T-helper 2 cell treated with Interferon-gamma antibody and Interleukin-4, amounts not matched to agents 5 μg/mL and 100 μg/mL, for 36 hours (primary cell): ENCODE results near the gene OSBP2.

Experiments used
- DNase-seq: peaks from one replicate; pipeline ENCODE4 v3.0.0; 2021; ENCODE audit warnings: low spot score
- H3K27ac Mint-ChIP-seq: one replicate; pipeline ENCODE4 v1.8.0; 2021; ENCODE audit warnings: mild to moderate bottlenecking, mixed read lengths
- H3K27me3 Mint-ChIP-seq: one replicate; pipeline ENCODE4 v1.8.0; 2021; ENCODE audit warnings: low read depth, mixed read lengths
- H3K36me3 Mint-ChIP-seq: one replicate; pipeline ENCODE4 v1.8.0; 2021; ENCODE audit warnings: low read depth, mixed read lengths
- H3K4me1 Mint-ChIP-seq: one replicate; pipeline ENCODE4 v1.8.0; 2021; ENCODE audit warnings: low read depth, mixed read lengths
- H3K4me3 Mint-ChIP-seq: one replicate; pipeline ENCODE4 v1.8.0; 2022; ENCODE audit warnings: mild to moderate bottlenecking, moderate library complexity, mixed read lengths
- H3K9me3 Mint-ChIP-seq: one replicate; pipeline ENCODE4 v1.8.0; 2021; ENCODE audit warnings: mixed read lengths

OSBP2 gene

GRCh38 chr22:30923168-30923900 is 228.7 kb downstream of the OSBP2 start:
- H3K36me3 Mint-ChIP-seq, result peaks cover 33% of the 10 kb centered on the region
- DNase-seq, result no peak
- peaks cover 12% of the 10 kb centered on the region for H3K4me1 Mint-ChIP-seq
- peak overlapping the region; percentile 45 for H3K27ac Mint-ChIP-seq
- no peaks in the 10 kb centered on the region for H3K27me3 Mint-ChIP-seq
- no peaks in the 10 kb centered on the region for H3K9me3 Mint-ChIP-seq
- no peak overlapping the region for H3K4me3 Mint-ChIP-seq

DNA sequence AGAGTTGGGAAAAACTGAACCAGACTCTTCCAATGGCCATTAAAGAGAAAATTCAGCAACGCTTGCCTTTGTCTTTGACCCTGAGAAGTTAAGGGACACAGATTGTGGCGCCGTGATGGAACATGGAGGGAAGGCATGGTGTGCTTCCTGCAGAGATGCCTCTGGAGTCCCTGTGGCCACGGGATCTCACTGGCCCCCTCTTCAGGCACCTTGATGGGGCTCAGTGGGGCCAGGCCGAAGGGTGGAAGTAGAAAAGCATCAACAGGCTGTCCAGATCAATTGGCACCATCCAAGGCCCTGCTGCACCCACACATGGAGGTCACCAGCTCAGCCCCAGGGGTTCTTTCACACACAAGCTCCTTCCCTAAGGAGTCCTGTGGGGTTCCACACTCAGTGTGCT is 231.0 kb downstream of the OSBP2 start:
- no peaks in the 10 kb centered on the region for H3K9me3 Mint-ChIP-seq
- no peaks in the 10 kb centered on the region for H3K27me3 Mint-ChIP-seq
- H3K4me3 Mint-ChIP-seq, result no peak overlapping the region
- H3K4me1 Mint-ChIP-seq, result peaks cover 8% of the 10 kb centered on the region
- H3K27ac Mint-ChIP-seq, result no peak overlapping the region
- H3K36me3 Mint-ChIP-seq, result peaks cover 36% of the 10 kb centered on the region
- DNase-seq, result no peak

DNA sequence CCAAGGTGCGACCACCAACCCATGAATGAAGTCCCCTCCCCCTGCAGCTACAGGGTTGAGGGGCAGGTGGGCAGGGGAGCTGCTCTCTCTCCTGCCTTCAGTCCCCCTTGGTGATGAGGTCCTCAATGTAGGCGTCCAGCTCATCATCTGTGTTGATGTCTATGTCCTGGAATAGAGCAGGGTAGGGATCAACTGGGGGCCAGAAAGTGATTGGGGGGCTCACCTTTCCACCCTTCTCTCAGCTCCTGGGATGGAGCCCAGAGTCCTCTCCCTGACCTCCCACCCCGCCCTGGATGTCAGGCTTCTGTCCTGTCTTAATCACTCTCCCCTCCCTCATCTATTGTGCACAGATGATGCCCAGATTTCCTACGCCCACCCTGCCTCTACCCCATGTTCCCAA is 232.0 kb downstream of the OSBP2 start:
- Mint-ChIP-seq H3K27ac (no peak overlapping the region), H3K36me3 (peaks cover 40% of the 10 kb centered on the region), H3K4me3 (no peak overlapping the region), H3K4me1 (peaks cover 2% of the 10 kb centered on the region), H3K9me3 (no peaks in the 10 kb centered on the region), H3K27me3 (no peaks in the 10 kb centered on the region)
- DNase-seq, result no peak

- Mint-ChIP-seq H3K9me3 (no peaks in the 10 kb centered on the region), H3K36me3 (peaks cover 41% of the 10 kb centered on the region), H3K4me1 (no peaks in the 10 kb centered on the region), H3K27me3 (no peaks in the 10 kb centered on the region), H3K27ac (no peak overlapping the region), H3K4me3 (no peak overlapping the region)
- no peak for DNase-seq
Measured at GRCh38 chr22:30927806-30928205, 233.1 kb downstream of the OSBP2 start.

- Mint-ChIP-seq H3K4me3 (no peak overlapping the region), H3K27me3 (no peaks in the 10 kb centered on the region), H3K27ac (no peak overlapping the region), H3K4me1 (no peaks in the 10 kb centered on the region), H3K36me3 (peaks cover 42% of the 10 kb centered on the region), H3K9me3 (no peaks in the 10 kb centered on the region)
- no peak for DNase-seq
Measured at GRCh38 chr22:30928401-30928800, 233.7 kb downstream of the OSBP2 start.

GRCh38 chr22:30930228-30930627 is 235.6 kb downstream of the OSBP2 start:
- no peak for DNase-seq
- Mint-ChIP-seq H3K9me3 (no peaks in the 10 kb centered on the region), H3K4me3 (no peak overlapping the region), H3K27me3 (no peaks in the 10 kb centered on the region), H3K36me3 (peaks cover 50% of the 10 kb centered on the region), H3K4me1 (no peaks in the 10 kb centered on the region), H3K27ac (no peak overlapping the region)

DNA sequence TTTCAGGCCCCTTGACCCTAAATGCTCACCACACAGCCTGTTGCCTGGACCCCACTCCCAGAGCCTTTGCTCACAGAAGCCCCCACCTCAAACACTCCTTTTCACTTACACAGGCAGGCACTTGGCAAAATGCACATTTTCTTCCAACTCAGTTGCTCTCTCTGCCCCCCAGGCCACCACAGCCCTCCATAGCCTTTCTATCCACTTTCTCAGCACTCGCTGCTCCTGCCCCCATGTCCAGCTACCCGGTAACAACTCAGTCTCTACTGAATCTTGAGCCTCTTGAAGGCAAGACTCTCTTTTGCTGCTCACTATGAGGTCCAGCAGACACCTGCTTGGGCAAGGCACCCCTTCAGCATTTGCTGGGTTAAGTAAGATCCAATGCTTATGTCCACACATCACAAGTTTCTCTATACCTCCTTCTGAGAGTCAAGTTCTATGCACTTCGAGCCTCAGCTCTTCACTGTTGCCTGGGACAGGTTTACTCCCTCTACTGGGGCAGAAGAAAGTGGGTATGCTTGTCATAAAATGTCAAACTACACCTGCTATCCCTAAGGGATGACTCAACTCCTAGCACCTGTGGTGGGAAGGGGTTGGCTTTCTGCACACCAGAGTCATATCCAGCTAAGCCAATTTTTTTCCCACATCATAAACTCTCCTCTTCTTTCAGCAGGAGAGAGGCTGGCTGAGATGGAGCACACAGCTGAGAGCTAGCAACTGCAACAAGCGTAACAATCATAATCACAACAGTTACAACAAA is 237.0 kb downstream of the OSBP2 start:
- Mint-ChIP-seq H3K27ac (no peak overlapping the region), H3K36me3 (peaks cover 54% of the 10 kb centered on the region), H3K9me3 (no peaks in the 10 kb centered on the region), H3K27me3 (no peaks in the 10 kb centered on the region), H3K4me1 (no peaks in the 10 kb centered on the region), H3K4me3 (no peak overlapping the region)
- DNase-seq, result no peak

GRCh38 chr22:30932661-30933060 is 238.0 kb downstream of the OSBP2 start:
- Mint-ChIP-seq H3K4me1 (no peaks in the 10 kb centered on the region), H3K27me3 (no peaks in the 10 kb centered on the region), H3K9me3 (no peaks in the 10 kb centered on the region), H3K27ac (no peak overlapping the region), H3K36me3 (peaks cover 50% of the 10 kb centered on the region), H3K4me3 (no peak overlapping the region)
- DNase-seq, result no peak

DNA sequence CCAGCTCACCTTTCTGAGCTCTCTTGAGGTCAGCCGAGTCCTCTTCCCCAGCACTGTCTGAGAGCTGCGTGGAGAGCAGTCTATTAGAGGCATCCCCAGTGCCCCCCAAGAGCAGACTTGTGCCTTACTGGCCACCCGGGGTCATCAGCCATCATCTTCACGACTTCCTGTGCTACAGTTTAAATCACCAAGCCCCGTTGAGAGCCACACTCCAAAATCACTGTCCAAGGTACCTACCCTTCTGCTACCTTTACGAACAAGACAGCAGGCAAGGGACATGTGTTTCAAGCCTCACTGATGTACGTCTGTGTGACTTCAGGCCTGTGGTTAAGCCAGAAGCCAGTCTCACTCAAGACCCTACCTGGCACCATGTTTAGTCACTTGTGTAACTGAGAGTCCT is 238.8 kb downstream of the OSBP2 start:
- no peaks in the 10 kb centered on the region for H3K9me3 Mint-ChIP-seq
- no peak for DNase-seq
- no peaks in the 10 kb centered on the region for H3K4me1 Mint-ChIP-seq
- H3K36me3 Mint-ChIP-seq, result peaks cover 54% of the 10 kb centered on the region
- H3K27ac Mint-ChIP-seq, result no peak overlapping the region
- no peaks in the 10 kb centered on the region for H3K27me3 Mint-ChIP-seq
- no peak overlapping the region for H3K4me3 Mint-ChIP-seq

DNA sequence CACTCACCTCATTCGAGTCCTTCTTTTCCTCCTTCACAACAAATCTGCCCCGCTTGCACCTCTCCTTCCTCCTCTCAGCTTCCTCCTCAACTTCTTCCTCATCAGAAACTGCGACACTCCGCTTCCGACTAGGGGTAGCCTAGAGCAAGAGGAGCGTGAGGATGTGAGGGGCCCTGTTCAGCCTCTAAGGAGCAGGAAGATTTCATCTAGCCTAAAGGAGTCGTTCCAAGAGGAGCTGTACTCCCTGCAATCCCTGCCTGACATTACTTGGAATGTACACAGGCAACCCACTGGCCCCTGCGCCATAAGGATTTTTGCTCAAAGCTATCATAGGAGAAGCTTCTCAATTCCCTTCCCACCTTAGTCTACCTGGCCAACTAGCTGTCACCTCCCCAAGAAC is 239.4 kb downstream of the OSBP2 start:
- peaks cover 57% of the 10 kb centered on the region for H3K36me3 Mint-ChIP-seq
- no peaks in the 10 kb centered on the region for H3K27me3 Mint-ChIP-seq
- no peak overlapping the region for H3K4me3 Mint-ChIP-seq
- DNase-seq, result no peak
- no peaks in the 10 kb centered on the region for H3K4me1 Mint-ChIP-seq
- no peak overlapping the region for H3K27ac Mint-ChIP-seq
- H3K9me3 Mint-ChIP-seq, result no peaks in the 10 kb centered on the region

- H3K36me3 Mint-ChIP-seq, result peaks cover 77% of the 10 kb centered on the region
- H3K4me1 Mint-ChIP-seq, result peaks cover 30% of the 10 kb centered on the region
- no peaks in the 10 kb centered on the region for H3K27me3 Mint-ChIP-seq
- peak overlapping the region; percentile 75 for H3K27ac Mint-ChIP-seq
- H3K9me3 Mint-ChIP-seq, result no peaks in the 10 kb centered on the region
- H3K4me3 Mint-ChIP-seq, result peak overlapping the region; percentile 65
- DNase-seq, result no peak
Measured at GRCh38 chr22:30940685-30941362, 246.2 kb downstream of the OSBP2 start.

DNA sequence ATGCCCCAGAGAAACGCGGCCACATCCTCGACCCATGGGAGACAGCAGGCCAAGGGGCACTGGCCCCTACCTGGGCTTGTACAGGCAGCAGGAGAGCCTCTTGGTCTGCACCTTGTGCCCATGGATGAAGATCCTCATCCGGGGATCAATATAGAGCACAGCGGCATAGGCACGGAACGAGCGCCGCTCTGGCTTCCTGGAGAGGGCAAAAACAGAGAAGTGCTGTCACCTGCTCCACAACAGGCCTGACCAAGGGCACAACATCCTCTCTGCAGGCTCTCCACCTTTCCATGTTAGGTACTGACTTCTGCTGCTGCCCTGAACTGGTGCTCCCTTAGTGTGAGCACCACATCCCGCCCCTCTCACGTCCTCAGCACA is 246.7 kb downstream of the OSBP2 start:
- Mint-ChIP-seq H3K27me3 (no peaks in the 10 kb centered on the region), H3K4me1 (peaks cover 30% of the 10 kb centered on the region), H3K4me3 (peak overlapping the region; percentile 65), H3K36me3 (peaks cover 78% of the 10 kb centered on the region), H3K27ac (peak overlapping the region; percentile 75), H3K9me3 (no peaks in the 10 kb centered on the region)
- no peak for DNase-seq

DNA sequence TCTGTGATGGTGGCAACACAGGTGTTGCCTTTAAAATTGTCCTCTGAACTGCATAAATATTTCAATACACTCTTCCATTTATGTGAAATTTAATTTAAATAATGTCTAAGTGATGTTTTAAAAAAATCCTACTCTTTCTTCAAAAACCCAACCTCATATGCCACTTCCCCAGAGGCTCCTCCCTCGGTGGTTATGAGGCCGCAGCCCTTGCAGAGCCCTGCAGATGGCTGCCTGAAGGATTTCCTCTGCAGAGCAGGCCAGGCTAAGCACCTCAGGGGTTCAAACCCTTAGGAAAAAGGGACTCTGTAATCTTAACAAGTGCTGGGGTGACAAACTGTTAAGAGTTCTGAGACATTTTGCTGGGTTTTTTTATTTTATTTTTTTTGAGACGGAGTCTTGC is 248.7 kb downstream of the OSBP2 start:
- Mint-ChIP-seq H3K4me3 (peak overlapping the region; percentile 27), H3K4me1 (peaks cover 30% of the 10 kb centered on the region), H3K27ac (peak overlapping the region; percentile 70), H3K27me3 (no peaks in the 10 kb centered on the region), H3K9me3 (no peaks in the 10 kb centered on the region), H3K36me3 (peaks cover 67% of the 10 kb centered on the region)
- DNase-seq, result no peak

- DNase-seq, result no peak
- Mint-ChIP-seq H3K9me3 (no peaks in the 10 kb centered on the region), H3K4me1 (peaks cover 28% of the 10 kb centered on the region), H3K4me3 (no peak overlapping the region), H3K27me3 (no peaks in the 10 kb centered on the region), H3K27ac (peak overlapping the region; percentile 18), H3K36me3 (peaks cover 64% of the 10 kb centered on the region)
Measured at GRCh38 chr22:30944986-30945385, 250.3 kb downstream of the OSBP2 start.
